ENCODE measurements around the gene GP9.

The GP9 gene

GRCh38 chr3:129022114-129023007 is 38.2 kb upstream of the GP9 start:
- Histone ChIP-seq H3K4me1 (ENCODE audit: insufficient read depth, low read length) (no peaks in the 10 kb centered on the region), H3K36me3 (ENCODE audit: insufficient read depth, low read length) (no peaks in the 10 kb centered on the region), H3K9me3 (ENCODE audit: control insufficient read depth, insufficient read depth, low read length) (no peaks in the 10 kb centered on the region), H3K9ac (ENCODE audit: low read depth, low read length) (no peak overlapping the region)

DNA sequence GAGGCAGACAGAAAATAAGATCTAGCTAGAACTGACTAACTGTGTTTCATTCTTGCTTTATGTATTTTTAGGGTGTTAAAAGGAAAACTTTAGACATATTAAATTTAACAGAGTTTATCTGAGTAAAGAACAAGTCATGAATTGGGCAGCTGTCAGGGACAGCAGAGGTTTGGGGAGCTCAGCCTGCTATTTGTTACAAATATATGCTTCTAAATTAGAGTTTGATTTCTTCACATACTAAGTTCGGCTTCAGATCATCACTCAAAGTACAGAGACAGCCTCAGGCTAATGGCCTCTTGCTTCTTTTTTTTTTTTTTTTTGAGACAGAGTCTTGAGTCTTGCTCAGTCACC is 37.6 kb upstream of the GP9 start:
- no peak overlapping the region for H3K9ac ChIP-seq (ENCODE audit: low read depth, low read length)
- no peaks in the 10 kb centered on the region for H3K4me1 ChIP-seq (ENCODE audit: insufficient read depth, low read length)
- no peaks in the 10 kb centered on the region for H3K36me3 ChIP-seq (ENCODE audit: insufficient read depth, low read length)
- H3K9me3 ChIP-seq (ENCODE audit: control insufficient read depth, insufficient read depth, low read length): no peaks in the 10 kb centered on the region

DNA sequence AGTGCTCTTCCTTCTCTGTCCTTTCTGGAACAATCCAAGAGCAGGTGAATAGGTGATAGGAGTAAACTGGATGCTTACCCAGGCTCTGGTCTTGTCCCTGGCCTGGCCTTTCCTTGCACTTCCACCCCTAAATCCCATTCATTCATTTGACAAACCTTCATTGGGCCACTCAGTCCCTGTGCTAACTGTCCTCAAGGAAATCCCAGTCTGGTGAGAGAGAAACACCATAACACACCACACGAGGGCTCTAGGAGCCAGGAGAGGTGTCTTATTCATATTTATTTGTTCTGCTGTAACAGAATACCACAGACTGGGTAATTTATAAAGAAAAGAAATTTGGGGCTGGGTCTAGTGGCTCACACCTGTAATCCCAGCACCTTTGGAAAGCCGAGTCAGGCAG is 36.7 kb upstream of the GP9 start:
- H3K9me3 ChIP-seq (ENCODE audit: control insufficient read depth, insufficient read depth, low read length): no peaks in the 10 kb centered on the region
- no peaks in the 10 kb centered on the region for H3K4me1 ChIP-seq (ENCODE audit: insufficient read depth, low read length)
- H3K36me3 ChIP-seq (ENCODE audit: insufficient read depth, low read length): no peaks in the 10 kb centered on the region
- no peak overlapping the region for H3K9ac ChIP-seq (ENCODE audit: low read depth, low read length)

DNA sequence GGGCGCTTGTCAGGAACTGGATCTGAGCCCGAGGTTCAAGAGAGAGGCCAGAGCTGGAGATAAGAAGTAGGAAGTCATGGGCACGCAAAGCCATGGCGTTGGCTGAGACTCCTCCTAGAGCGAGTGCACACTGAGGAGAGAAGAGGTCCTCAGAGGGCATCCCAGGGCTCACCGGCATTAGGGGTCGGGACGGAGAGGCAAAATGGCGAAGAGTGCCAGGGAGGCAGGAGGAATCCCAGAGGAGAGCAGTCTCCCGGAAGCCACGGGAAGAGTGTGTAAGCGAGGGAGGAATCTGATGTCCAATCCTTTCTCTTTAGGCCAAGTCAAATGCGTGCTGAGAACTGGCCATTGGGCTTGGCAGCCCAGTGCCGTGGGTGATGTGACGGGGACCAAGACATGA is 35.5 kb upstream of the GP9 start:
- Histone ChIP-seq H3K9ac (ENCODE audit: low read depth, low read length) (no peak overlapping the region), H3K36me3 (ENCODE audit: insufficient read depth, low read length) (no peaks in the 10 kb centered on the region), H3K4me1 (ENCODE audit: insufficient read depth, low read length) (no peaks in the 10 kb centered on the region), H3K9me3 (ENCODE audit: control insufficient read depth, insufficient read depth, low read length) (no peaks in the 10 kb centered on the region)

- Histone ChIP-seq H3K9me3 (ENCODE audit: control insufficient read depth, insufficient read depth, low read length) (no peaks in the 10 kb centered on the region), H3K36me3 (ENCODE audit: insufficient read depth, low read length) (no peaks in the 10 kb centered on the region), H3K9ac (ENCODE audit: low read depth, low read length) (no peak overlapping the region), H3K4me1 (ENCODE audit: insufficient read depth, low read length) (no peaks in the 10 kb centered on the region)
Measured at GRCh38 chr3:129025691-129026435, 34.7 kb upstream of the GP9 start.

DNA sequence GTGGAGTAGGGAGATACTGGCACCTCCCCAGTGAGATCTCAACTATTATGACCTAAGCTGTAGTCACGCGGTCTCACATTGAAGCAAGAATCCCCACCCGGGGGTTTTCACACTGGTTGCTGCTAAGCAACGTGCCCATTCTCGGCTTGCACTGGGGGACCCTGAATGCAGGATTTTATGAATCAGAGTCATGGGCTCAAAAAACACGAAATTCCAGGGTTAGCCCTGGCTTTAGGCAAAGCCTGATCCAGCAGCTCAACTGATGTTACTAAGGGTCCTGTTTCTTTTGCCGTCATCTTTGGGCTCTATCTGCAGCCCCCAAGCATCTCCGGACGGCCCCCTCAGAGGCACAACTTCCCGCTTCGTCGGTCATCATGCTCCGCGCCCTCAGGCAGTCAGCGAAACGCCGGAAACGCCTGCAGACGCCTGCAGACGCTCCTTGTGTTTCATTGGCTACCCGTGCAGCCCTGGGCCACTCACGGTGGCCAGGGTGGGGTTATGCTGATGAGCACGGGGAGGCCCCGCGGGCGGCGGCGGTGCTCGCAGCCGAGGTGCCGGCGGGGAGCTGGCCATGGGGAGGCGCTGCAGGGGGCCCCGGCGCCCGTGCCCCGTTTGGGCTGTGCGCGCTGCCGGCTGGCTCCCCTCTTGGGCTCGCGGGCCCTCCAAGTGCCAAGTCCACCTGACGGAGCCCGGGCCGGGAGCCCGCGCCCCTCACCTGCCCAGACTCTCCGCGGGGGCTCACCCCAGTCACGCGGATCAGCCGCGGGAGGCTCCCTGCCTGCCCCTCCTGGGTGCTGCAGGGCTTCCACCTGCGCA is 33.6 kb upstream of the GP9 start:
- Histone ChIP-seq H3K4me1 (ENCODE audit: insufficient read depth, low read length) (no peaks in the 10 kb centered on the region), H3K9ac (ENCODE audit: low read depth, low read length) (peak overlapping the region; percentile 62; the same call in 1 of the 2 replicates), H3K9me3 (ENCODE audit: control insufficient read depth, insufficient read depth, low read length) (no peaks in the 10 kb centered on the region), H3K36me3 (ENCODE audit: insufficient read depth, low read length) (no peaks in the 10 kb centered on the region)

- H3K4me1 ChIP-seq (ENCODE audit: insufficient read depth, low read length): no peaks in the 10 kb centered on the region
- H3K9me3 ChIP-seq (ENCODE audit: control insufficient read depth, insufficient read depth, low read length): no peaks in the 10 kb centered on the region
- no peaks in the 10 kb centered on the region for H3K36me3 ChIP-seq (ENCODE audit: insufficient read depth, low read length)
- peak overlapping the region; percentile 62; the same call in 1 of the 2 replicates for H3K9ac ChIP-seq (ENCODE audit: low read depth, low read length)
Measured at GRCh38 chr3:129027544-129027880, 33.1 kb upstream of the GP9 start.

GRCh38 chr3:129028866-129029265 is 31.7 kb upstream of the GP9 start:
- H3K9me3 ChIP-seq (ENCODE audit: control insufficient read depth, insufficient read depth, low read length): no peaks in the 10 kb centered on the region
- H3K9ac ChIP-seq (ENCODE audit: low read depth, low read length): no peak overlapping the region
- H3K4me1 ChIP-seq (ENCODE audit: insufficient read depth, low read length): no peaks in the 10 kb centered on the region
- no peaks in the 10 kb centered on the region for H3K36me3 ChIP-seq (ENCODE audit: insufficient read depth, low read length)

GRCh38 chr3:129030611-129031010 is 30.0 kb upstream of the GP9 start:
- Histone ChIP-seq H3K4me1 (ENCODE audit: insufficient read depth, low read length) (no peaks in the 10 kb centered on the region), H3K9me3 (ENCODE audit: control insufficient read depth, insufficient read depth, low read length) (no peaks in the 10 kb centered on the region), H3K9ac (ENCODE audit: low read depth, low read length) (no peak overlapping the region), H3K36me3 (ENCODE audit: insufficient read depth, low read length) (no peaks in the 10 kb centered on the region)

GRCh38 chr3:129031476-129032215 is 28.9 kb upstream of the GP9 start:
- H3K36me3 ChIP-seq (ENCODE audit: insufficient read depth, low read length): no peaks in the 10 kb centered on the region
- no peak overlapping the region for H3K9ac ChIP-seq (ENCODE audit: low read depth, low read length)
- no peaks in the 10 kb centered on the region for H3K9me3 ChIP-seq (ENCODE audit: control insufficient read depth, insufficient read depth, low read length)
- H3K4me1 ChIP-seq (ENCODE audit: insufficient read depth, low read length): no peaks in the 10 kb centered on the region

DNA sequence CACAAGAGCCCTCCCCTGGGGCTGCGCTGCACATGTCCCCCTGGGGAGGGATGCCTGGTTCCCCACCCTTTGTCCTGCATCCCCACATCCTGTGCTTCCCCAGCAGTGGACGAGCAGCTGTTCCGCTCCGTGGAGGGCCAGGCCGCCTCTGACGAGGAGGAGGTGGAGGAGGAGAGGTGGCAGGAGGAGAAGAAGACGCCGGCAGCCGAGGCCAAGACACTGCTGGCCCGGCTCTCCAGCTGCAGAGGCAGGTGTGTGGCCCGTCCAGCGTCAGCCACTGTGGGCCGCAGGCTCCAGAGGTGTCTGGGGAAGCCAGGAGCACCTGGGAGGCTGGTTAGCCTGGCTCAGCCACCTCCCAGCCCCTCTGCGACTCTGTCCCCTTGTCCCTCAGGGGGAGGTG is 27.9 kb upstream of the GP9 start:
- no peaks in the 10 kb centered on the region for H3K4me1 ChIP-seq (ENCODE audit: insufficient read depth, low read length)
- no peaks in the 10 kb centered on the region for H3K9me3 ChIP-seq (ENCODE audit: control insufficient read depth, insufficient read depth, low read length)
- no peak overlapping the region for H3K9ac ChIP-seq (ENCODE audit: low read depth, low read length)
- H3K36me3 ChIP-seq (ENCODE audit: insufficient read depth, low read length): no peaks in the 10 kb centered on the region

GRCh38 chr3:129033151-129033550 is 27.4 kb upstream of the GP9 start:
- no peaks in the 10 kb centered on the region for H3K9me3 ChIP-seq (ENCODE audit: control insufficient read depth, insufficient read depth, low read length)
- H3K9ac ChIP-seq (ENCODE audit: low read depth, low read length): no peak overlapping the region
- no peaks in the 10 kb centered on the region for H3K36me3 ChIP-seq (ENCODE audit: insufficient read depth, low read length)
- no peaks in the 10 kb centered on the region for H3K4me1 ChIP-seq (ENCODE audit: insufficient read depth, low read length)

- H3K9me3 ChIP-seq (ENCODE audit: control insufficient read depth, insufficient read depth, low read length): no peaks in the 10 kb centered on the region
- 0 out of 2 replicates have a peak, but pooled peaks cover 1% of the 10 kb centered on the region for H3K4me1 ChIP-seq (ENCODE audit: insufficient read depth, low read length)
- H3K9ac ChIP-seq (ENCODE audit: low read depth, low read length): no peak overlapping the region
- no peaks in the 10 kb centered on the region for H3K36me3 ChIP-seq (ENCODE audit: insufficient read depth, low read length)
Measured at GRCh38 chr3:129033633-129034321, 26.8 kb upstream of the GP9 start.
